ENCODE measurements around the gene PCDHGB3. TPM values are rescaled to one million over a fixed set of nuclear protein-coding genes. Genes with fewer than 3 reads are reported as not detected.

PCDHGB3 gene
- 2.6 and 4.3 TPM in 2 replicates for total RNA-seq

DNA sequence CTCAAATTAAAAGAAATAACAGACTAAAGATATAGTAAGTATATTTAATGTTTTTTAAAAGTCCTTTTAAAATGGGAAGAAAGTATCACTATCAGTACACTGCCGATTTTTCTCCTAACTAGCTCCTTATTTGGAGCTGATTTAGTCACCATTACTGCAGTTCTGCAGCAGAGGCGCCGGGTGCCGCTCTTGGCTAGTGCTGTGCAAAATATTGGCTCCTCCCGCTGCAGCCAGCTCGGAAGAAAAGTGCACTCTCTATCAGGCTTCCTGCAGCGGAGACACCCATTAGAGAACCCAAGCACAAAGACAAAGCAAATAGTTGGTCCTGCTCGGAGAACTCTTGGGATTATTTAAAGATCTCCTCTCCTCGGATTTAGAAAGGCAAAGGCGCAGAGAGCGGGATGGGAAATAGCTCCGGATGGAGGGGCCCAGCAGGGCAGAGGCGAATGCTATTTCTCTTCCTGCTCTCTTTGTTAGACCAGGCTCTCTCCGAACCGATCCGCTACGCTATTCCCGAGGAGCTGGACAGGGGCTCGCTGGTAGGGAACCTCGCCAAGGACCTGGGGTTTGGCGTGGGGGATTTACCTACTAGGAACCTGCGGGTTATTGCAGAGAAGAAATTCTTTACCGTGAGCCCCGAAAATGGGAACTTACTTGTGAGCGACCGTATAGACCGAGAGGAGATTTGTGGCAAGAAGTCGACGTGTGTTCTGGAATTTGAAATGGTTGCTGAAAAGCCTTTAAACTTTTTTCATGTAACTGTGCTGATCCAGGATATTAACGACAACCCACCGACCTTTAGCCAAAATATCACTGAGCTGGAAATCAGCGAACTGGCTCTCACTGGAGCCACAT is at the start of gene PCDHGB3:
TSS of gene PCDHGB3 (plus strand) at position 249 of the 855 bp plus-strand sequence. CDS start at position 402, 153 bp downstream.

DNA sequence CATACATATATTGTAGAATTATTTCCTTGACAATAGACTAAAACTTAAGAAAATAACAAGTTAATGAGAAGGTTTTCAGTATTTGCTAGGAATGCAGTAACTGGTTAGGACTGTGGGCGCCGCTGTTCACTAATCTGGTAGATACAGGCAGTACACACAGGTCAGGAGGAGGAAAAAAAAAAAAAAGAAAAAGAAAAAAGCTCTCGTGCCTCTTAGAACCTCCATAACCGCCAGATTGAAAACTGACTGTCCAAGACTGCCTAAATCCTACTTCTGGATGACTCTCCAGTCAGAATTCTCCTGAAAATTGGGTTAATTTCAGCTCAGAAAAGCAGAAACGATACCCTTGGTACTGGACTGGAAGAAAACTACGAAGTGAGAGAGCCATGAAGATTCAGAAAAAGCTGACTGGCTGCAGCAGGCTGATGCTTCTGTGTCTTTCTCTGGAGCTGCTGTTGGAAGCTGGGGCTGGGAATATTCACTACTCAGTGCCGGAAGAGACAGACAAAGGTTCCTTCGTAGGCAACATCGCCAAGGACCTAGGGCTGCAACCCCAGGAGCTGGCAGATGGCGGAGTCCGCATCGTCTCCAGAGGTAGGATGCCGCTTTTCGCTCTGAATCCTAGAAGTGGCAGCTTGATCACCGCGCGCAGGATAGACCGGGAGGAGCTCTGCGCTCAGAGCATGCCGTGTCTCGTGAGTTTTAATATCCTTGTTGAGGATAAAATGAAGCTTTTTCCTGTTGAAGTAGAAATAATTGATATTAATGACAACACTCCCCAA is 39.6 kb upstream of the PCDHGB3 start, which contains the start of gene PCDHGA1:
TSS of gene PCDHGA1 (plus strand) at position 216 of the 782 bp plus-strand sequence.

DNA sequence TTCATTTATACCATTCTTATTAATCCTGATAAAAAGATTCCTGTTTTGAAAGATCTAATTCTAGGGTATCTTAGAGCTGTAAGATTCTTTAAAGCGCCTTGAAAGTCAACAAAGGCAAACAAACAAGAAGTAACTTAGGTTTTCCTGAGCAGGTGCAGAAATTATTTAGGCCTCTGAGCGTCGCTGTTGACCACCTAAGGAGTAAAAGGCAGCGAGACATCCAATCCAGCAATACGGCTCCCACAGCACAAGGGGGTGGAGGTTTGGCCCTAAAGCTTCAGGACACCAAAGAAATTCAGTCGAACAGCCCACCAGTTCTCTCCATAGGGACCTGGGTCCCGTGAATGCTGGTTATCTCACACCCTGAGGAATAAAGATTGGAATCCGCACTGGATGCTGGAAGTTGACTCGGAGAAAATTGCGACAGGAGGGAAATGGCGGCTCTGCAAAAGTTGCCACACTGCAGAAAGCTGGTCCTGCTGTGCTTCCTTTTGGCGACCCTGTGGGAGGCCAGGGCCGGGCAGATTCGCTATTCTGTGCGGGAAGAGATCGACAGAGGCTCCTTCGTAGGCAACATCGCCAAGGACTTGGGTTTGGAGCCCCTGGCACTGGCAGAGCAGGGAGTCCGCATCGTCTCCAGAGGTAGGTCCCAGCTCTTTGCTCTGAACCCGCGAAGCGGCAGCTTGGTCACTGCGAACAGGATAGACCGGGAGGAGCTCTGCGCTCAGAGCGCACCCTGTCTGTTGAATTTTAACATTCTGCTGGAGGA is 31.3 kb upstream of the PCDHGB3 start, which contains the start of gene PCDHGA2:
TSS of gene PCDHGA2 (plus strand) at position 223 of the 769 bp plus-strand sequence.

DNA sequence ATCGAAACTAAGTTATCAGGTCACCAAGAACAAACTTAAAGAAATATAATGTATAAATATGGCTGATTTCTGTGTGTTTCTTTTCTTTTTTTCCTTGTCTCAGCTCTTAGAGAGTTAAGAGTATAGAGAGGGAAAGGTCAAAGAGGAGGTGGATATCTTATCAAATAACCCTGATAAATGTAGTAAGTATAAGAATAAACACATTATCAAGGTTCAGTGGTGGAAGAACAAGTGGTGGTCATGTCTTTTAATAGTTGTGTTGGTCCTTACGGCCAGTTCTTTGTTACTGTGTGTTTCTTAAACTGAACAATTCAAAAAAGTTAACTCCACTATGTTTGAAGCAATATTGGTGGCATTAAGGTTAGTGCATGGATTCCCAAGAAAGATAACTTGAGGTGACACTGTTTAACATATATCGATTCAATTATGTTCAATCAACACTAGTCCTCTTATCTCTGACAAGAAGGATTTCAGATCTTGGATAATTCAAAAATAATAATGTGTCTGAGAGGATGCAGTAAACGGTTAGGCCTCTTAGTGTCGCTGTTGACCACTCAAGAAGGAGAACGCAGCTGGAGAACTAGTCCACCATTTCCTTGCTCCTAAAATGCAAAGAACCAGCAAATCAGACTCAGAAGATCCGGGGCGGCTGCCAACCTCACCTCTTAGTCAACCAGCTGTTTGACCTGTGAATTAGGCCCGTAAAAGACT is 26.6 kb upstream of the PCDHGB3 start, which contains the start of gene PCDHGA3:
TSS of gene PCDHGA3 (plus strand) at position 588 of the 711 bp plus-strand sequence. CDS start 205 bp downstream, outside the sequence.

GRCh38 chr5:141349917-141350619 is 20.0 kb upstream of the PCDHGB3 start, which contains the start of gene PCDHGB1:
PCDHGB1 (plus strand) TSS chr5:141350099; CDS start chr5:141350261, 162 bp downstream.

GRCh38 chr5:141354900-141355469 is 15.1 kb upstream of the PCDHGB3 start, which contains the start of gene PCDHGA4:
PCDHGA4 (plus strand) TSS chr5:141355021; CDS start chr5:141355108, 87 bp downstream.

DNA sequence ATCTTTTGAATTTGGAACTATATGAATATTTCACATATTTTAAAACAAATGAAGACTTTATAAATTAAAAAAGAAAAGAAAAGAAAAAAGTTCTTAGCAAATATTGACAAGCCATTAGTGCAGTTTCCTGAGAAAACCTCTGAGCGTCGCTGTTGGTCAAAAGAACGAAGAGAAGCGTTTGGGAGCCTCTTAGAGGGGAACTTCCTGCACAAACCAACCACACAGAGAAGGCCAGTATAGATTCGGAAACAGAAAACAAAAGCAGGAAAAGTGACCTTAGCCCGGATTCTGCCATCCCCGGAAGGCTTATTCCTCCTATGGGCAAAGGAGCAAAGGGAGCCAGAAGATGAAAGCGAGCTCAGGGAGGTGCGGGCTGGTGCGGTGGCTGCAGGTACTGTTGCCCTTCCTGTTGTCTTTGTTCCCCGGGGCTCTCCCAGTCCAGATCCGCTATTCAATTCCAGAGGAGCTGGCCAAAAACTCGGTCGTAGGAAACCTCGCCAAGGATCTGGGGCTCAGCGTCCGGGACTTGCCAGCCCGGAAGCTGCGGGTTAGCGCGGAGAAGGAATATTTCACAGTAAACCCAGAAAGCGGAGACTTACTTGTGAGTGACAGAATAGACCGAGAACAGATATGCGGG is 10.1 kb upstream of the PCDHGB3 start, which contains the start of gene PCDHGB2:
TSS of gene PCDHGB2 (plus strand) at position 205 of the 637 bp plus-strand sequence. CDS start at position 347, 142 bp downstream.

DNA sequence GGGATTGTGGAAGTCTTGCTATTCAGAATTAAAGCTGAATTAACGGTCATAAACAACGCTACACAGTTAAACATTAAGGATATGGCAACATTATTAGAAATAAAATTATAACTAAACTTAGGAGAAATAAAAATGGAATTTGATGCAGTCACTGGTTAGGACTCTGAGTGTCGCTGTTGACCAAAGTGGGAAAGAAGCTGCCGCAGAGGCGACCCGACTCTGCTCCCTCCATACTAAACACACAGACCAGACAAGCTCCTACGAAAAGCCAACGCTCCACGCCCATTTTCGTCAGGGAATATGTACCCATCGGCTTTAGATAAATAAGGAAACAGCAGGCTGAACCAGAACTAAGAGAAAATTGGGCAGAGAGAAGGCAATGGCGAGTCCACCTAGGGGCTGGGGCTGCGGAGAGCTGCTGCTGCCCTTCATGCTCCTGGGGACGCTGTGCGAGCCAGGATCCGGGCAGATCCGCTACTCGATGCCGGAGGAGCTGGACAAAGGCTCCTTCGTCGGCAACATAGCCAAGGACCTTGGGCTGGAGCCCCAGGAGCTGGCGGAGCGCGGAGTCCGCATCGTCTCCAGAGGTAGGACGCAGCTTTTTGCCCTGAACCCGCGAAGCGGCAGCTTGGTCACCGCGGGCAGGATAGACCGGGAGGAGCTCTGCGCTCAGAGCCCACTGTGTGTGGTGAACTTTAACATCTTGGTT is 5.9 kb upstream of the PCDHGB3 start, which contains the start of gene PCDHGA5:
TSS of gene PCDHGA5 (plus strand) at position 211 of the 709 bp plus-strand sequence. CDS start at position 380, 169 bp downstream.

DNA sequence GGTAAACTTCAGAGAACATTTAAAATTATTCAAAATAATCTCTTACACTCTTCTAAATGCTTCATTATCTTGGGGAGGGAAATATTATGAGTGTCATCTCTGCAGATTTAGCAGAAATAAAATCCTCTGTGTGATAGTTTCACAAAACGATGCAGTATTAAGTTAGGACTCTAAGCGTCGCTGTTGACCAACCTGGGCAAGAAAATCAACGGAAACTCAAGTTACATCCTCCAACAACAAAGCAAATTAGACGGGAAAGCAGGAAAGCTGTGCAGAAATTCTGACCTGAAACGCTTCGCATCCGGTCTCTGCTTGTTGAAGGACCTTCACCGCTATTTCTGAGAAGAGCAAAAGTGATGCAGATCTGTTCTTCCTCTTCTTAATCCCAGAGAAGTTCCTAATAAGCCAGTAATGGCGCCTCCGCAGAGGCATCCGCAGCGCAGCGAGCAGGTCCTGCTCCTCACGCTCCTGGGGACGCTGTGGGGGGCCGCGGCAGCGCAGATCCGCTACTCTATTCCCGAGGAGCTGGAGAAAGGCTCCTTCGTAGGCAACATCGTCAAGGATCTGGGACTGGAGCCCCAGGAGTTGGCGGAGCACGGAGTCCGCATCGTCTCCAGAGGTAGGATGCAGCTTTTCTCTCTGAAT is 3.8 kb downstream of the PCDHGB3 start, which contains the start of gene PCDHGA6:
TSS of gene PCDHGA6 (plus strand) at position 219 of the 645 bp plus-strand sequence. CDS start at position 412, 193 bp downstream.

DNA sequence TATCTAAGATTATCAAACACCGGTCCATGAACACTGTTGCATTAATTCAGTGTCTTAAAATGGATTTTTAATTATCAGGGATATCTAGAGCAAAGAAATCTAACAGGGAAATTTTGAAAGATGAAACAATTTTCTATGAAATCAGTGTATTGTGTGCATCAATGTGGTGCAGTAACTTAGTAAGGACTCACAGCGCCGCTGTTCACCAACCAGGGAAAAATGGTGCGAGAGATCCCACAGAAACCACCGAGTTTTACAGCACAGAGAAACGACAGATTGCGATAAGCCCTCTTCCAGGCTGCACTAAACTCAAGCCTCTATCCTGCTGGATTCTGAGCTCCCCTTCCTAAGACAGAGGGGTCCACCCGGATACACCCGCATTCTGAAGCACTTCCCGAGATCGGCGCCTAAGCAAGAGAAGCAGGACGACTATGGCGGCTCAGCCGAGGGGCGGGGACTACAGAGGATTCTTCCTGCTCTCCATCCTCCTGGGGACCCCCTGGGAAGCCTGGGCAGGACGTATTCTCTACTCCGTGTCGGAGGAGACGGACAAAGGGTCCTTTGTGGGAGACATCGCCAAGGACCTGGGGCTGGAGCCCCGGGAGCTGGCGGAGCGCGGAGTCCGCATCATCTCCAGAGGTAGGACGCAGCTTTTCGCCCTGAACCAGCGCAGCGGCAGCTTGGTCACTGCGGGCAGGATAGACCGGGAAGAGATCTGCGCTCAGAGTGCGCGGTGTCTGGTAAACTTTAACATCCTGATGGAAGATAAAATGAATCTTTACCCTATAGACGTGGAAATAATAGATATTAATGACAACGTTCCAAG is 12.6 kb downstream of the PCDHGB3 start, which contains the start of gene PCDHGA7:
TSS of gene PCDHGA7 (plus strand) at position 274 of the 826 bp plus-strand sequence. CDS start at position 432, 158 bp downstream.

GRCh38 chr5:141387557-141388311 is 17.7 kb downstream of the PCDHGB3 start, which contains the start of gene PCDHGB4:
PCDHGB4 (plus strand) TSS chr5:141387698; CDS start chr5:141387885, 187 bp downstream.

GRCh38 chr5:141392429-141393198 is 22.6 kb downstream of the PCDHGB3 start, which contains the start of gene PCDHGA8:
PCDHGA8 (plus strand) TSS chr5:141392633; CDS start chr5:141392814, 181 bp downstream.

DNA sequence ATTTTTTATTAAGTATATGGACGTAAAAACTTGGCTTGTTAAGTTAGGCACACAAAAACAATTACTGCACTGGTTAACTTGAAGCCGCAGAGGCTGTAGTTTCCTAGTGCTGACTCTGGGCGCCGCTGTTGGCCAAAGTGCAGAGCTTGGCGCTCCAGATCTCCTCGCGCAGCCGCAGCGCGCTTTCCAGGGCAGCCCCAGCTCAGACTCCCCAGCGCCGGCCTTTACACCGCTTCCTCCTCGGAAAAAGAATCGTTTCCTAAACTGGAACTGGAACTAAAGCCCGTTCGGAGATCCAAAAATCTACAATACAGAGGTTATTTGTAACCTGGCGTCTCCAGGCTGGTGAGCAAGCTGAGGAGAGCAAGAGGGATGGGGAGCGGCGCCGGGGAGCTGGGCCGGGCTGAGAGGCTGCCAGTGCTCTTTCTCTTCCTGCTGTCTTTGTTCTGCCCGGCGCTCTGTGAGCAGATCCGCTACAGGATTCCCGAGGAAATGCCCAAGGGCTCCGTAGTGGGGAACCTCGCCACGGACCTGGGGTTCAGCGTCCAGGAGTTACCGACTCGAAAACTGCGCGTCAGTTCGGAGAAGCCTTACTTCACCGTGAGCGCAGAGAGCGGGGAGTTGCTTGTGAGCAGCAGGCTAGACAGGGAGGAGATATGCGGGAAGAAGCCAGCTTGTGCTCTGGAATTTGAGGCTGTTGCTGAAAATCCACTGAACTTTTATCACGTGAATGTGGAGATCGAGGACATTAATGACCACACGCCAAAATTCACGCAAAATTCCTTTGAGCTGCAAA is 27.9 kb downstream of the PCDHGB3 start, which contains the start of gene PCDHGB5:
TSS of gene PCDHGB5 (plus strand) at position 192 of the 796 bp plus-strand sequence. CDS start at position 373, 181 bp downstream.

DNA sequence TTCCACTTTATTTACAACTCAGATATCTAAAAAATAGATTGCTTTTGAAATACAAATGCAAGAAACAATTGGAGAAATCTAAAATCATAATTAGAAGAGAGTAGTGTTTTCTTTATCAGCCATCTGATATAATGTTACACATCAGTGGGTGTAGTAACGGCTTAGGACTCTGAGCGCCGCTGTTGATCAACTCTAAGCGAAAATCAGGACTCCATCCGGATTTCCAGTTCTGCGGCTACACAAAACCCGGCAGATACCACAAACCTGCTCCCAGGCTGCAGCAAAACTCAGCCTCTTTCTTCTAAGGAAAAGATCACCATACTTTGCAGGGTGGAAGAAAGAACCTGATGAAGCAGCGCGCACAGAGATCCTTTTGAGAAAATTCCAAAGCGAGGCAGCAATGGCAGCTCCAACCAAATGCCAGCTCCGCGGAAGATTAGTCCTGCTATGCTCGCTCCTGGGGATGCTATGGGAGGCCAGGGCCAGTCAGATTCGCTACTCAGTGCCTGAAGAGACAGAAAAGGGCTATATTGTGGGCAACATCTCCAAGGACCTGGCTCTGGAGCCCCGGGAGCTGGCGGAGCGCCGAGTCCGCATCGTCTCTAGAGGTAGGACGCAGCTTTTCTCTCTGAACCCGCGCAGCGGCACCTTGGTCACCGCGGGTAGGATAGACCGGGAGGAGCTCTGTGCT is 32.7 kb downstream of the PCDHGB3 start, which contains the start of gene PCDHGA9:
TSS of gene PCDHGA9 (plus strand) at position 226 of the 691 bp plus-strand sequence. CDS start at position 401, 175 bp downstream.

Measured in dermis lymphatic vessel endothelial cell (primary cell).